CD4-positive, alpha-beta T cell treated with Interleukin-17A for 4 hours (primary cell): ENCODE data around the gene GPR63.

Source experiments
- DNase-seq: peaks from one replicate; pipeline ENCODE4 v3.0.0-alpha.2; 2020; ENCODE audit warnings: mixed read lengths

GPR63 gene

DNA sequence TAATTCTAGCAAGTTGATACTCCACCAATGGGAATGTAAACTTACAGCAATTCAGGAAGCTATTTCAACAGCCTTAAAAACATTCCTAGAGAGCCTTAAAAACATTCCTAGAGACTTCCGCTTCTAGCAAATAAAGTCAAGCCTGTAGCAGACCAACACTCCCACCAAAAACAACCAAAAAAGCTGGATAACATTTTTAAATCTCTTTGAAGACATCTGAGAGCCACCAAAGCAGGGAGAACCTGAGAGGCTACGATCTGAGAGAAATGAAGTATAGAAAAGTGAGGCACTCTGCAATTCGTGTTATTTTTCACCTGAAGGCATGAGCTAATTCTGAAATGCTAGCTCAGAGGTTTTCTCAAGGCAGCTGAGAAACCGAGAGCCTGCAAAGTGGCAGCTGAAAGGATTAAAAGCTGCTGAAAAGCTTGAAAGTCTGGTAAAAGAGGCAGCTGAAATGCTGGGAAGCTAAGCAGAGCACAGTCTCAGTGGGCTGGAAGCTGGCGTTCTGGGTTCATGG is 20.9 kb downstream of the GPR63 start:
- no peak for DNase-seq

DNA sequence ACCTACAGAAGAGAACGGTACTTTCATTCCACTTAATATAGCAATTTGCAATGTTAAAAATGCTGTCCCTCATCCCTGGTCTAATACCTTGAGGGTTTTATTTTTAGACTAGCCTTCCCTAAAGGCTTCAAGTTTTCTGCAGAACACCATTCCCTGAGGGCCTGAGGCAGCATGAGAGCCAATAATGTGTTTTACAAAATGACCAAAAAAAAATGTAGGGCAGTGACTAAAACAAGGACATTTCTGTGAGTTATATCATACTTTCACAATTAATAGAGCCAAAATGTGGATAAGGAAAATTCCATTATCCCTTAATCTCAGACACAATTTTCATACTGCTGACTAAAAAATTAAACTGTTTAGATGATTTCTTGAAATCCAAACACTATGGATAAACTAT is 22.7 kb downstream of the GPR63 start:
- DNase-seq: no peak

GRCh38 chr6:96812077-96812703 is 25.1 kb downstream of the GPR63 start:
- DNase-seq: no peak

DNA sequence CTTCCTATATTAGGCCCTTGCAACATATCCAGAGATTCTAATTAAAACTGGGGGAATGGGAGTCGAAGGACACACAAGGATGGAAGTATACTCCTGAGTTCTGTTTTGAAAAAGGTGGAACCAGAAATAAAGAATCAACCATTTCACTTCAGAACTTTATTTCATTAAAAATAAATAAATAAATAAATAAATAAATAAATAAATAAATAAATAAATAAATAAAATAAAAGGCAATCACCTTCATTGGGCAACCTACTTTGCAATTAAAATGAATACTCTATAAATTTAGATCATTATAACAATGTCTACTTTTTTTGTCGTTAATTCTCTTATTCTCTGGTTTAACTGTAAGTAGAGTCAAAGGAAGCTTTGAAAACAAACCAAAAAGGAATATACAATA is 25.6 kb downstream of the GPR63 start:
- no peak for DNase-seq

GRCh38 chr6:96811136-96811535 is 26.1 kb downstream of the GPR63 start:
- DNase-seq: no peak

GRCh38 chr6:96809119-96809518 is 28.2 kb downstream of the GPR63 start:
- no peak for DNase-seq

- DNase-seq: no peak
Measured at GRCh38 chr6:96803106-96803481, 34.2 kb downstream of the GPR63 start.

- no peak for DNase-seq
Measured at GRCh38 chr6:96795481-96795880, 41.8 kb downstream of the GPR63 start.

- DNase-seq: no peak
Measured at GRCh38 chr6:96794980-96795379, 42.3 kb downstream of the GPR63 start.

GRCh38 chr6:96792561-96793190 is 44.6 kb downstream of the GPR63 start:
- no peak for DNase-seq

- DNase-seq: no peak
Measured at GRCh38 chr6:96789871-96790270, 47.4 kb downstream of the GPR63 start.

DNA sequence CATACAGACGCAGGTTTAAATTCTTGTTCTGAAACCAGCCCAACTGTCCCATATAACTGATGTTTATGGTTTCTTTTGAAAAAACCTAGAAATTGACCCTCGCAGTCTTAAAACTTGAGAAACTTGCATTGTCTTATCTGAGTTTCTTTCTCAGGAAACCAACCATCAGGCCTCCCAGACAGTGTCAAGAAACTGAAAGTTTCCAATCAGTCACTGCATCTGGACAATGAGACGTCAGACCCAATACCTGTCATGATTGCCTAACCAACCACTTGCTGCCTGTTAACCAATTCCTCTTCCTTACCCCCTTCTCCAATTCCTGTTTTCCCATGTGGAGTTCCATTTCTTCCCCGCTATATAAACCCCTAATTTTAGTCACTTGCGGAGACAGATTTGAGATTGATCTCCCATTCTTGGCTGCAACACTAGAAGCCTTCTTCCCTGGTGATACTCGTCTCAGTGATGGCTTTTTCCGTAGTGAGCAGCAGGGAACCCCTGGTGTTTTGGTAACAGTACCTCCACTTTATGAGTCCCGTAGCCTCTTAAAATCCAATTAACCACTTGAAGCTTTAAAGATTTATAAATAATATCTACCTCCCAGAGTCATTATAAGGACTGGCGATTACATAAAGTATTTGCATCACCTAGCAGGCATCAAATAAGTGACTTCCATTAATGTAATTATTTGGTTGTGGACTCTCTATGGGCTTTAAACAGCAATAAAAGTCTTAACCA is 49.3 kb downstream of the GPR63 start:
- DNase-seq: no peak

GRCh38 chr6:96786336-96786735 is 50.9 kb downstream of the GPR63 start:
- no peak for DNase-seq

GRCh38 chr6:96784650-96785049 is 52.6 kb downstream of the GPR63 start:
- no peak for DNase-seq

- DNase-seq: no peak
Measured at GRCh38 chr6:96783307-96783706, 54.0 kb downstream of the GPR63 start.

DNA sequence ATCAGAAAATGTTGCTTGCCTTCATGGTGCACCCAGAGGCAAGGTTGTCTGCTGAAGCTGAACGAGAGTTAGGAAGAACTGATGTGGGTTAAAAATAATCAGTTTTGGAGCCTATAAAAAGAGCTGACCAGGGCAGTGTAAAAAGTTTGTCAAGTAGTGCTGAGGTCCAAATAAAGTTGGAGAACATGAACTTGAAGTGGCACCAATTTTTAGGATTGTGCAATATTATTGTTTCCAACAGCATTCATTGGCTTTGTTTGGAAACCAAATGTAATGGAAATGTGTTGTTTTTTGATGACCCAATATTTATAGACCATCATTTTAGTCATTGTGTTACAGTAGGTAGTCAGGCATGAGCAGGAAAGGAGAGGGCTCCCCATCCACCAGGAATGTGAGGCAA is 55.7 kb downstream of the GPR63 start:
- DNase-seq: no peak

- no peak for DNase-seq
Measured at GRCh38 chr6:96777113-96777512, 60.2 kb downstream of the GPR63 start.

DNA sequence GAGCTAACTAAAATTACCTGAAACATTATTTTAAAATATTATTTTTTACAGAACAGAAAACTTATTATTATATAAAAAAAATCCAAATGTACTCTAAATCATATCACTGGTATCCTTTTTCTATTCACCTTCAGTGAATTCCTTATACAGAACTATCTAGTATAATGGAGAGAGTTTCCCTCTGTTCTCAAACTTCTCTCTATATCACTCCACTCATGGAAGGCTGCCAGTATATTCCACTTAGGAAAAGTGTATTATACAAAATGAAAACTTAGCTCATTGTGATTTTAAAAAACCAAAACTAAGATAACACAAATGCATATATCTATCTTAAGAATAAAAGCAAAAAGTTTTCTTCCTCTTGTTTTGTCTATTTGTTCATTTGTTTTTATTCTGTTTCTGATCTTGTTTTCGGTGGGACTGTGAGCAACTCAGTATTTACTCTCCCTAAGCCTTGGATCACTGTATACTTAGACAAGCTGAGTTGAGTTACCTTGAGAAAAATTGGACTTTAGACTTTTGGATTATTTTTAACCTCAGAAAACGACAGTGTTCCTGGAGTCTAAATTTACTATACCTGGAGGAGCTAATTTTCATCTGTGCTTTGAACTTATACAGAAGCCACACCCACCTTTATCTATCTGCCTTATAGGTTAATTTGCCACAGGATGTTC is 61.4 kb downstream of the GPR63 start:
- no peak for DNase-seq

- DNase-seq: no peak
Measured at GRCh38 chr6:96766769-96767168, 70.5 kb downstream of the GPR63 start.

- no peak for DNase-seq
Measured at GRCh38 chr6:96762599-96762998, 74.7 kb downstream of the GPR63 start.

DNA sequence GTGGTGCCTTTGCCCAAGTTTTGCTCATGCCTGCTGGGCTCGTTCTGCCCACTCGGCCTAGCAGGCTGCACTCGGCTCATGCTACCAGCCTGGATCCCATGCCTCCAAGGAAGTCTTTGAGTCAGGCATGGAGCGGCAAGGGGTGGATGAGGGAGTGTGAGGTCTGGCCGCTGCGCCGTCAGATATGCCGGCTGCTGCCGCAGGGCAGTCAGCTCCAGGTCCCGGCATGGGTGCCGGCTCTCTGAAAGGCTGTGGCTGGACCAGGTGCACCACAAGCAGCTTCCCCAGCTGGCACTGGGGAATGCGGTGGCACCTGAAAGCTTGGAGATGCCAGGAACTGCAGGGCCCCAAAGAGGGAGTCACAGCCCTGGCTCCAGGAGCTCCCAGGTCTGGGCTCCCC is 75.5 kb downstream of the GPR63 start:
- DNase-seq: no peak

GRCh38 chr6:96760153-96760687 is 77.1 kb downstream of the GPR63 start:
- DNase-seq: no peak

GRCh38 chr6:96755096-96755495 is 82.2 kb downstream of the GPR63 start:
- no peak for DNase-seq
